ENCODE results near the gene CDC37. TPM values are rescaled to one million over a fixed set of nuclear protein-coding genes. Genes with fewer than 3 reads are reported as not detected.
"Not testable (repeated sequence)": the region's sequence is repeated elsewhere in the genome, so short reads cannot be mapped to it uniquely, and the experiment has no call there.

Gene CDC37
- total RNA-seq, 2 experiments from 2014 or later: 269 to 332 TPM

DNA sequence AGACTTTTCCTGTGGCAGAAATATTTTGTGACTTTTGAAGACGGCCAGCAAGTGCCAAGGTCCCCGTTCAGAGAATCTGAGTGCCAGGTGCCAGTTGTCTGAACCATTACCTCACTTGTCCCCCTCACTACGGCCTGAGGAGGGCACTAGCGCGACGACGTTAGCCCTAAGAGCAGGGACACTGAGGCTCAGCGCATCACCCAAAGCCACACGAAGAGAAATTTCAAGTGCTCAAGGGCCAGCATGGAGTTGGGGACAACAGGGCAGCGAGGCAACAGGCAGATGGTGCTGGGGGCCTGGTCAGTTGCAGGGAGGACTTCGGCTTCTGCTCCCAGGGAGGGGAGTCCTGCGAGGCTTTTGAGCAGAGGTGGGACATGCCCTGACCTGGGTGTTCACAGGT, 13.5 kb downstream of the CDC37 start:
- peaks cover 2% of the 10 kb centered on the region for H3K4me1 ChIP-seq (ENCODE audit: insufficient read depth, low read length, poor library complexity, severe bottlenecking)
- H4K20me1 ChIP-seq (ENCODE audit: insufficient read depth, low read length): no peaks in the 10 kb centered on the region
- CTCF ChIA-PET (ENCODE audit: unreplicated experiment): no interaction called here
- no peak overlapping the region for H3K4me2 ChIP-seq (ENCODE audit: low read length)
- no peak for DNase-seq (ENCODE audit: low spot score)
- no peak overlapping the region for H3K4me3 ChIP-seq (ENCODE audit: low read depth, low read length, poor library complexity, severe bottlenecking)
- TF ChIP-seq, protein P1, sequence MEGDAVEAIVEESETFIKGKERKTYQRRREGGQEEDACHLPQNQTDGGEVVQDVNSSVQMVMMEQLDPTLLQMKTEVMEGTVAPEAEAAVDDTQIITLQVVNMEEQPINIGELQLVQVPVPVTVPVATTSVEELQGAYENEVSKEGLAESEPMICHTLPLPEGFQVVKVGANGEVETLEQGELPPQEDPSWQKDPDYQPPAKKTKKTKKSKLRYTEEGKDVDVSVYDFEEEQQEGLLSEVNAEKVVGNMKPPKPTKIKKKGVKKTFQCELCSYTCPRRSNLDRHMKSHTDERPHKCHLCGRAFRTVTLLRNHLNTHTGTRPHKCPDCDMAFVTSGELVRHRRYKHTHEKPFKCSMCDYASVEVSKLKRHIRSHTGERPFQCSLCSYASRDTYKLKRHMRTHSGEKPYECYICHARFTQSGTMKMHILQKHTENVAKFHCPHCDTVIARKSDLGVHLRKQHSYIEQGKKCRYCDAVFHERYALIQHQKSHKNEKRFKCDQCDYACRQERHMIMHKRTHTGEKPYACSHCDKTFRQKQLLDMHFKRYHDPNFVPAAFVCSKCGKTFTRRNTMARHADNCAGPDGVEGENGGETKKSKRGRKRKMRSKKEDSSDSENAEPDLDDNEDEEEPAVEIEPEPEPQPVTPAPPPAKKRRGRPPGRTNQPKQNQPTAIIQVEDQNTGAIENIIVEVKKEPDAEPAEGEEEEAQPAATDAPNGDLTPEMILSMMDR (conservative IDR thresholded peaks at IDR 0.05; ENCODE audit: low read length): peak; percentile 66
- TF ChIP-seq EZH2phosphoT487 (IDR thresholded peaks at IDR 0.05; ENCODE audit: borderline replicate concordance, low read depth, low read length): no peak
- H3K79me2 ChIP-seq (ENCODE audit: insufficient read depth, low read depth, low read length): no peaks in the 10 kb centered on the region
- intact Hi-C loops (cut with micrococcal nuclease; ENCODE audit: unreplicated experiment): loop anchor here (1.0 to 5.0 kb wide), 3 partner anchors 121 to 458 kb away; no protein-coding TSS in a partner anchor
- peaks cover 55% of the 10 kb centered on the region for H3K36me3 ChIP-seq (ENCODE audit: insufficient read depth, low read length)
- no peaks in the 10 kb centered on the region for H3K9me2 ChIP-seq (ENCODE audit: insufficient read depth, low read length)
- POLR2A ChIA-PET: no interaction called here
- H2AFZ ChIP-seq (ENCODE audit: low read length): no peak overlapping the region
- H3K27ac ChIP-seq (ENCODE audit: low read depth, low read length, poor library complexity, severe bottlenecking): no peak overlapping the region
- no TSS peak for BruUV-seq (replicated peaks)
- no peaks in the 10 kb centered on the region for H3K9me3 ChIP-seq (ENCODE audit: low read length)

DNA sequence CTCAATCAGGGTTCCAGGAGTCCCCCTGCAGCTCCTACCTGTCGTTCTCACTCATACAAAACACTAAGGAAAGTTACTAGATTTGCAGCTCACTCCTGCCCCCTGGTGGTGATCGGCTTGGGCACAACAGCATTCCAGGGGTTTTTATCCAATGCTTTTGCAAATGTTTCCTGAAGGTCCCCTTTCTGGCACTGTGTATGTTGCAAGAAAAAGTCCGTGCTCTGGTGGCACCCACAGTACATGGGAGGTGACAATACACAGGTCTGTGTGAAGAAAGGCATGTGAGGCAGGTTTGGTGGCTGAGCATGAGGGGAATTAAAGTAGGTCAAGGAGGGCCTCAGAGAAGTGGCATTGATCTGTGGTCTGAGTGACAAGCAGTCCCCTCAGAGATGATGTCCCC, 14.4 kb downstream of the CDC37 start:
- BruUV-seq (replicated peaks): TSS peak; percentile 65

DNA sequence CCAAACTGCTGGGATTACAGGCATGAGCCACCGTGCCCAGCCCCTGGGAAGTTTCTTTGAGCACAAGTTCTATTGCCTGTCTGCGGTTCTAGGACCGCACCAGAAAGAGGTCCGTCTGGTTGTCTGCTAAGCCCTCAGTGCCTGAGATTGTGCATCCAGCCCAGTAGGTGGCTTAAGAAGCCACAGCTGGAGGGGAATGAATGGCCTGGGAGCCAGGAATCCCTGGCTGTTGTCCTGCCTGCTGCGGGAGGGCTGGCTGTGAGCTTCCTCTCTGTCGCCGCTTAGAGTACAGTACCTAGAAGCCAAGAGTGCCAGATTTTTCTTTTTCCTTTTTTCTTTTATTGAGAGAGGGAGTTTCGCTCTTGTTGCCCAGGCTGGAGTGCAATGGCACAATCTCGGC, 18.8 kb downstream of the CDC37 start:
- CTCF ChIA-PET (ENCODE audit: unreplicated experiment): no interaction called here
- DNase-seq (ENCODE audit: low spot score): no peak
- peaks cover 9% of the 10 kb centered on the region for H3K4me1 ChIP-seq (ENCODE audit: insufficient read depth, low read length, poor library complexity, severe bottlenecking)
- TF ChIP-seq, protein P1 (conservative IDR thresholded peaks at IDR 0.05; ENCODE audit: low read length): no peak
- no peak for TF ChIP-seq EZH2phosphoT487 (IDR thresholded peaks at IDR 0.05; ENCODE audit: borderline replicate concordance, low read depth, low read length)
- BruUV-seq (replicated peaks): no TSS peak
- no peaks in the 10 kb centered on the region for H3K9me2 ChIP-seq (ENCODE audit: insufficient read depth, low read length)
- H3K4me2 ChIP-seq (ENCODE audit: low read length): no peak overlapping the region
- H3K4me3 ChIP-seq (ENCODE audit: low read depth, low read length, poor library complexity, severe bottlenecking): no peak overlapping the region
- peaks cover 7% of the 10 kb centered on the region; the same call in 1 of the 2 replicates for H3K36me3 ChIP-seq (ENCODE audit: insufficient read depth, low read length)
- no peaks in the 10 kb centered on the region for H4K20me1 ChIP-seq (ENCODE audit: insufficient read depth, low read length)
- no peak overlapping the region for H2AFZ ChIP-seq (ENCODE audit: low read length)
- no peaks in the 10 kb centered on the region for H3K9me3 ChIP-seq (ENCODE audit: low read length)
- POLR2A ChIA-PET: interaction anchor here (1.0 kb wide), 1 partner anchor 29 kb away, joined by 3 read pairs; no protein-coding TSS in a partner anchor
- intact Hi-C loops (cut with micrococcal nuclease; ENCODE audit: unreplicated experiment): no loop called here
- no peak overlapping the region for H3K27ac ChIP-seq (ENCODE audit: low read depth, low read length, poor library complexity, severe bottlenecking)
- H3K79me2 ChIP-seq (ENCODE audit: insufficient read depth, low read depth, low read length): peaks cover 5% of the 10 kb centered on the region

More for the DNA sequence above, 14.4 kb downstream of the CDC37 start:
- Histone ChIP-seq H2AFZ (ENCODE audit: low read length) (no peak overlapping the region), H3K4me3 (ENCODE audit: low read depth, low read length, poor library complexity, severe bottlenecking) (no peak overlapping the region), H3K36me3 (ENCODE audit: insufficient read depth, low read length) (peaks cover 49% of the 10 kb centered on the region), H4K20me1 (ENCODE audit: insufficient read depth, low read length) (no peaks in the 10 kb centered on the region), H3K9me3 (ENCODE audit: low read length) (no peaks in the 10 kb centered on the region), H3K27ac (ENCODE audit: low read depth, low read length, poor library complexity, severe bottlenecking) (no peak overlapping the region), H3K4me2 (ENCODE audit: low read length) (no peak overlapping the region), H3K4me1 (ENCODE audit: insufficient read depth, low read length, poor library complexity, severe bottlenecking) (peaks cover 2% of the 10 kb centered on the region), H3K79me2 (ENCODE audit: insufficient read depth, low read depth, low read length) (no peaks in the 10 kb centered on the region), H3K9me2 (ENCODE audit: insufficient read depth, low read length) (no peaks in the 10 kb centered on the region)
- intact Hi-C loops (cut with micrococcal nuclease; ENCODE audit: unreplicated experiment): loop anchor here (1.0 to 5.0 kb wide), 3 partner anchors 120 to 457 kb away; no protein-coding TSS in a partner anchor
- TF ChIP-seq EZH2phosphoT487 (IDR thresholded peaks at IDR 0.05; ENCODE audit: borderline replicate concordance, low read depth, low read length): no peak
- TF ChIP-seq, protein P1 (conservative IDR thresholded peaks at IDR 0.05; ENCODE audit: low read length): peak; percentile 99
- peak; percentile 79 for DNase-seq (ENCODE audit: low spot score)
- POLR2A ChIA-PET: no interaction called here
- CTCF ChIA-PET (ENCODE audit: unreplicated experiment): interaction anchor here (0.8 kb wide), 1 partner anchor 10 kb away, joined by 3 read pairs; no protein-coding TSS in a partner anchor

DNA sequence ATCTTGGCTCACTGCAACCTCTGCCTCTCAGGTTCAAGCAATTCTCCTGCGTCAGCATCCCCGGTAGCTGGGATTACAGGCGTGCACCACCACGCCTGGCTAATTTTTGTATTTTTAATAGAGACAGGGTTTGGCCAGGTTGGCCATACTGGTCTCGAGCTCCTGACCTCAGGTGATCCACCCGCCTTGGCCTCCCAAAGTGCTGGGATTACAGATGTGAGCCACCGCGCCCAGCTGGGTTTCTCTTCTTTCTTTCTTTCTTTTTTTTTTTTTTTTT, 20.2 kb downstream of the CDC37 start:
- H3K9me3 ChIP-seq (ENCODE audit: low read length); intact Hi-C loops (cut with micrococcal nuclease; ENCODE audit: unreplicated experiment); BruUV-seq (replicated peaks); CTCF ChIA-PET (ENCODE audit: unreplicated experiment); H4K20me1 ChIP-seq (ENCODE audit: insufficient read depth, low read length); H3K9me2 ChIP-seq (ENCODE audit: insufficient read depth, low read length); H3K4me2 ChIP-seq (ENCODE audit: low read length); H3K4me3 ChIP-seq (ENCODE audit: low read depth, low read length, poor library complexity, severe bottlenecking); H3K27ac ChIP-seq (ENCODE audit: low read depth, low read length, poor library complexity, severe bottlenecking); H3K36me3 ChIP-seq (ENCODE audit: insufficient read depth, low read length); H2AFZ ChIP-seq (ENCODE audit: low read length); DNase-seq (ENCODE audit: low spot score): not testable (repeated sequence)
- POLR2A ChIA-PET: interaction anchor here (0.6 to 1.0 kb wide), 4 partner anchors 43 to 171 kb away, joined by 4 to 7 read pairs (median 6); partner anchors contain the start of gene ICAM1
- Histone ChIP-seq H3K4me1 (ENCODE audit: insufficient read depth, low read length, poor library complexity, severe bottlenecking) (peaks cover 13% of the 10 kb centered on the region), H3K79me2 (ENCODE audit: insufficient read depth, low read depth, low read length) (peaks cover 16% of the 10 kb centered on the region)
